Measurements from ENCODE around the gene FNDC11.
A peak's percentile ranks its signal among the peaks of the same experiment; 100 is the strongest.
"Not testable (repeated sequence)": the region's sequence is repeated elsewhere in the genome, so short reads cannot be mapped to it uniquely, and the experiment has no call there.

FNDC11 gene

DNA sequence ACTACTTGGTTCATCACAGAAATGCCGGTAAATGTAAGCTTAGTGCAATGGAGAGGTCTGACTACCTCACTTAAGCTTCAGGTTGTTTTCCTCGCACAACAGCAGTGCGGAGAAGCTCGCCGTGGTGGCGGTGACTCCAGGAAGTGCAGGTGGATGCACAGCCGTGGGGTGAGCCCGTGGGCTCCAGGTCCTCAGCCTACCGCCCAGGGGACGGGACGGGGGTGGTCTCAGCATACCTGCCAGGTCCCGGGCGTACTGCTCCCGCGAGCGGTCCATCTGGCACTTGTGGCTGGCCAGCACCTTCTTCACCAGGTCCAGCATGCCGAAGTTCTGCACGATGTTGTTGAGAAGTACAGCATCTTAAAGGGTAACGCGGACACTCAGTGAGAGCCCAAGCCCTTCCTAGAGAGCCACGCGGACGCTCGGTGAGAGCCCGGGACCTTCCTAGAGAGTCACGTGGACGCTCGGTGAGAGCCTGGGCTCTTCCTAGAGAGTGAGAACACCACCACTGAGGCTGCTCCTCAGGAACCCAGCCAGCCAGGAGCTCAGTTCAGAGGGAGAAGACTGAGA lies 37.9 kb downstream of the FNDC11 start:
- no peak overlapping the region for H3K4me3 ChIP-seq (ENCODE audit: low read length)
- no peak overlapping the region for H3K9ac ChIP-seq (ENCODE audit: low read length)
- H3K27me3 ChIP-seq (ENCODE audit: control insufficient read depth, insufficient read depth, low read length), result no peaks in the 10 kb centered on the region
- H3K4me1 ChIP-seq (ENCODE audit: control insufficient read depth, insufficient read depth, low read length), result no peaks in the 10 kb centered on the region
- H3K27ac ChIP-seq (ENCODE audit: low read depth, low read length), result no peak overlapping the region
- H3K36me3 ChIP-seq (ENCODE audit: control insufficient read depth, insufficient read depth, low read length), result peaks cover 17% of the 10 kb centered on the region

DNA sequence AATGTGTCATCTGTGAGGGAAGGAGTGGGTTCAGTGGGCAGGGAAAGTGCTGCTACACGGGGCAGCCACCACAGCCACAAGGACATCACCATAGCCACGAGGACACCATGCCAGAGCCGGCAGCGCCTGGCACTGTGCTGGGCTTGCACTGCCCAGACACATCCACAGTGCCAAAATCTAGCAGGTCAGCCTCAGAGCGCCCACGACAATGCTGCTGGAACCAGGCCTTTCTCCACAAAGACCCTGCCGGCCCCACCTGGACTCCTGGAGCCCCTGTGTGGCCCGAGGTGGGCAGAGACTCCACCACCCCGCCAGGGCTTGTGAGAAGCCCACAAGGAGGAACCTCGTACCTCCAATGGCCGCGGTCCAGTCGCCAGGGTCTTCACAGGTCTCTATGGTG lies 38.7 kb downstream of the FNDC11 start:
- H3K27me3 ChIP-seq (ENCODE audit: control insufficient read depth, insufficient read depth, low read length), result no peaks in the 10 kb centered on the region
- H3K4me3 ChIP-seq (ENCODE audit: low read length), result no peak overlapping the region
- no peak overlapping the region for H3K9ac ChIP-seq (ENCODE audit: low read length)
- H3K27ac ChIP-seq (ENCODE audit: low read depth, low read length), result no peak overlapping the region
- H3K36me3 ChIP-seq (ENCODE audit: control insufficient read depth, insufficient read depth, low read length), result peaks cover 18% of the 10 kb centered on the region
- H3K4me1 ChIP-seq (ENCODE audit: control insufficient read depth, insufficient read depth, low read length), result no peaks in the 10 kb centered on the region

GRCh38 chr20:63594043-63594561 lies 40.1 kb downstream of the FNDC11 start:
- Histone ChIP-seq H3K36me3 (ENCODE audit: control insufficient read depth, insufficient read depth, low read length) (peaks cover 22% of the 10 kb centered on the region), H3K27ac (ENCODE audit: low read depth, low read length) (peak overlapping the region; percentile 17), H3K9ac (ENCODE audit: low read length) (no peak overlapping the region), H3K4me1 (ENCODE audit: control insufficient read depth, insufficient read depth, low read length) (no peaks in the 10 kb centered on the region), H3K27me3 (ENCODE audit: control insufficient read depth, insufficient read depth, low read length) (no peaks in the 10 kb centered on the region), H3K4me3 (ENCODE audit: low read length) (no peak overlapping the region)

DNA sequence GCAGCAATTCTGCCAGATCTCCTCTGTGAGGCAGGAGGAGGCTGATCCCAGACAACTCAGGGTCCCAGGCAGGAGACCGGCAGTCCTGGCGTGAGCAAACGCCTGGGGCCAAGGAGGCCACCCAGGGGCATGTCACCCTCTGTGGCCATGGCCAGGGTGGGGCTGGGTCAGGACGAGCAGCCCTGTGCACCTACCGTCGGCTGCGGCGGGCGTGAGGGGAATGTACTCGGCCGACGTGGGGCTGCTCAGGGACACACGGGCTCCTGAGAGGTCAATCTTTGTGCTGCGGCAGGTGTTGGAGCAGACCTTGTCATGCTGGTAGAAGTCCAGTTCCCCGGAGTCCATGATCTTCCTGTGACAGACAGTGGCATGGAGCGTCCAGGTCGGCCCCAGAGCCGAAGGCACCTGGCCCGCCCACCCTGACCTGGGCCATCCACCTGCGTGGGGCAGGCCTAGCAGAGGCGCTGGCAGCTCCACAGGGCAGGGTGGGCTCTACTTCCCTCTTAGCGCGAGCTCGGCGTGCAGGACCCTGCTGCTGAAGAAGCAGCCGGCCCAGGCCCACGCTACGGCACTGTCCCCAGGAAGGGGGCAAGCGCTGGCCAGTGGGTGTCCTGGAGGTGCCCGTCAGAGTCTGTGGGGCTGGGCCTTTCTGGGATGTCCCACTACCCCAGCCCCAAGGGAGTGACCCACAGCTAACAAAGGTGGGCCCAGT lies 41.6 kb downstream of the FNDC11 start:
- no peak overlapping the region for H3K4me3 ChIP-seq (ENCODE audit: low read length)
- H3K27me3 ChIP-seq (ENCODE audit: control insufficient read depth, insufficient read depth, low read length), result no peaks in the 10 kb centered on the region
- H3K9ac ChIP-seq (ENCODE audit: low read length), result no peak overlapping the region
- peaks cover 22% of the 10 kb centered on the region for H3K36me3 ChIP-seq (ENCODE audit: control insufficient read depth, insufficient read depth, low read length)
- no peaks in the 10 kb centered on the region for H3K4me1 ChIP-seq (ENCODE audit: control insufficient read depth, insufficient read depth, low read length)
- H3K27ac ChIP-seq (ENCODE audit: low read depth, low read length), result no peak overlapping the region

DNA sequence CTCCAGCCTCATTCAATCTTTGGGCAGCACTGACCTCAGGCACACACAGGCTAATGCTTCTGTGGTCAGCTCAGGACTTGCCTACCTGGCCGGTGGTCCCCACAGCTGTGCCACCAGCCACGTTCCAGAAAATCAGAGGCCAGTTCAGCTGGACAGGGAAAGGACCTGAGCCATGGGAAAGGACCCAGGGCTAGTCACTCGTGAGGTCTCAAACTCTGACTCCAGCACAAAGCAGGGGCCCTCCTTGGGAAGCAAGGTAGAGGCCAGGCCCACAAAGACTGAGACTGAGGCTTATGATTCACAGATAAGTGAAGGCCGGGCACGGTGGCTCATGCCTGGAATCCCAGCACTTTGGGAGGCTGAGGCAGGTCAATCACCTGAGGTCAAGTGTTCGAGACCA lies 42.5 kb downstream of the FNDC11 start:
- H3K36me3 ChIP-seq (ENCODE audit: control insufficient read depth, insufficient read depth, low read length), result peaks cover 27% of the 10 kb centered on the region
- no peak overlapping the region for H3K9ac ChIP-seq (ENCODE audit: low read length)
- no peaks in the 10 kb centered on the region for H3K4me1 ChIP-seq (ENCODE audit: control insufficient read depth, insufficient read depth, low read length)
- H3K27ac ChIP-seq (ENCODE audit: low read depth, low read length), result no peak overlapping the region
- no peak overlapping the region for H3K4me3 ChIP-seq (ENCODE audit: low read length)
- no peaks in the 10 kb centered on the region for H3K27me3 ChIP-seq (ENCODE audit: control insufficient read depth, insufficient read depth, low read length)

GRCh38 chr20:63597651-63598478 lies 43.9 kb downstream of the FNDC11 start:
- H3K27ac ChIP-seq (ENCODE audit: low read depth, low read length), result no peak overlapping the region
- no peaks in the 10 kb centered on the region for H3K4me1 ChIP-seq (ENCODE audit: control insufficient read depth, insufficient read depth, low read length)
- no peak overlapping the region for H3K9ac ChIP-seq (ENCODE audit: low read length)
- H3K27me3 ChIP-seq (ENCODE audit: control insufficient read depth, insufficient read depth, low read length), result no peaks in the 10 kb centered on the region
- H3K36me3 ChIP-seq (ENCODE audit: control insufficient read depth, insufficient read depth, low read length), result peaks cover 30% of the 10 kb centered on the region
- H3K4me3 ChIP-seq (ENCODE audit: low read length), result no peak overlapping the region

- H3K4me1 ChIP-seq (ENCODE audit: control insufficient read depth, insufficient read depth, low read length), result no peaks in the 10 kb centered on the region
- H3K27ac ChIP-seq (ENCODE audit: low read depth, low read length), result no peak overlapping the region
- H3K9ac ChIP-seq (ENCODE audit: low read length), result no peak overlapping the region
- peaks cover 28% of the 10 kb centered on the region for H3K36me3 ChIP-seq (ENCODE audit: control insufficient read depth, insufficient read depth, low read length)
- H3K27me3 ChIP-seq (ENCODE audit: control insufficient read depth, insufficient read depth, low read length), result no peaks in the 10 kb centered on the region
- no peak overlapping the region for H3K4me3 ChIP-seq (ENCODE audit: low read length)
Measured at GRCh38 chr20:63598479-63599395, 44.8 kb downstream of the FNDC11 start.

DNA sequence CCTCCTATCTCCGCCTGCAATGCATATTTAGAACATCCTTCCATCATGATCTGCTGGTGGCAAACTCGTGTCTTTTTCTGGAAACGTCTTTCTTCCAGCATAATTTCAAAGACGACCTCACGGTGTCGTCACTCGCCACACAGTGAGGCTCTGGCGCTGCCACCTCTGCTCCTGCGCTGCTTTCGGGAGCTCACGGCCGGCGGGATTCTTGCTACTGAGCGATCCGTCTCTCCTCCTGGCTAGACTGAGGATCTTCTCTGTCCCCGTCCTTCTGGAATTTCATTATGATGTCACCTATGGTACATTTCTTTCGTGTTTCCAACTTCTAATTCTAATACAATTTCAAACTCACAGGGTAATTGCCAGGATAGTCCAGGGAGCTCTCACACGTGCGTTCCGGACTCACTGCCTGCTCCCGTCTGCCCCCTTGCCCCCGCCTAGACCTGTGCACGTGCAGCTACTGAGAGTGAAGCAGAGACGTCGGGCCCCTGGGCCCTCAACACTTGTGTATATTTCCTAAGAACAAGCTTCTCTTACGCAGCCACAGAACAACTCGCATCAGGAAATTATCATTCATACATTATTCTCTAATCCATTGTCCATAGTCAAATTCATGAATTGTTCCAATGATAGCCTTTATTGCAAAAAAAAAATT lies 45.6 kb downstream of the FNDC11 start:
- H3K36me3 ChIP-seq (ENCODE audit: control insufficient read depth, insufficient read depth, low read length), result peaks cover 28% of the 10 kb centered on the region
- no peak overlapping the region for H3K4me3 ChIP-seq (ENCODE audit: low read length)
- H3K9ac ChIP-seq (ENCODE audit: low read length), result no peak overlapping the region
- no peak overlapping the region for H3K27ac ChIP-seq (ENCODE audit: low read depth, low read length)
- no peaks in the 10 kb centered on the region for H3K4me1 ChIP-seq (ENCODE audit: control insufficient read depth, insufficient read depth, low read length)
- no peaks in the 10 kb centered on the region for H3K27me3 ChIP-seq (ENCODE audit: control insufficient read depth, insufficient read depth, low read length)

DNA sequence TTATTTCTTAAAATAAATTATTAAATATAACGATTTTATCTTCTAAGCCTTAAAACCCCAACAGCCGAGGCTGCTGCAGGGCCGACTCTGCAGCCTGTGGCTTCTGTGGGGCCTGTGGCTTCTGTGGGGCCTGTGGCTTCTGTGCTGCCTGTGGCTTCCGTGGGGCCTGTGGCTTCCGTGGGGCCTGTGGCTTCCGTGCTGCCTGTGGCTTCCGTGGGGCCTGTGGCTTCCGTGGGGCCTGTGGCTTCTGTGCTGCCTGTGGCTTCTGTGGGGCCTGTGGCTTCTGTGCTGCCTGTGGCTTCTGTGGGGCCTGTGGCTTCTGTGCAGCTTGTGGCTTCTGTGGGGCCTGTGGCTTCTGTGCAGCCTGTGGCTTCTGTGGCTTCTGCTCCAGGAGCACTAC lies 47.7 kb downstream of the FNDC11 start:
- not testable (repeated sequence) for H3K4me1 ChIP-seq (ENCODE audit: control insufficient read depth, insufficient read depth, low read length); H3K4me3 ChIP-seq (ENCODE audit: low read length); H3K27me3 ChIP-seq (ENCODE audit: control insufficient read depth, insufficient read depth, low read length); H3K9ac ChIP-seq (ENCODE audit: low read length); H3K27ac ChIP-seq (ENCODE audit: low read depth, low read length)
- H3K36me3 ChIP-seq (ENCODE audit: control insufficient read depth, insufficient read depth, low read length), result peaks cover 20% of the 10 kb centered on the region

GRCh38 chr20:63602321-63602720 lies 48.4 kb downstream of the FNDC11 start:
- no peak overlapping the region for H3K27ac ChIP-seq (ENCODE audit: low read depth, low read length)
- no peaks in the 10 kb centered on the region for H3K27me3 ChIP-seq (ENCODE audit: control insufficient read depth, insufficient read depth, low read length)
- peaks cover 20% of the 10 kb centered on the region for H3K36me3 ChIP-seq (ENCODE audit: control insufficient read depth, insufficient read depth, low read length)
- H3K9ac ChIP-seq (ENCODE audit: low read length), result no peak overlapping the region
- no peak overlapping the region for H3K4me3 ChIP-seq (ENCODE audit: low read length)
- no peaks in the 10 kb centered on the region for H3K4me1 ChIP-seq (ENCODE audit: control insufficient read depth, insufficient read depth, low read length)
